AG10803 (cell line): ENCODE measurements around the gene TMEM266.
"Not testable (repeated sequence)": the region's sequence is repeated elsewhere in the genome, so short reads cannot be mapped to it uniquely, and the experiment has no call there.

ENCODE experiments used
- DNase-seq: peaks from one replicate; pipeline ENCODE4 v3.0.0; 2010; ENCODE audit warnings: low read depth
- H3K4me3 ChIP-seq: 2 replicates; pipeline ENCODE4 v1.5.1; 2011; ENCODE audit warnings: mild to moderate bottlenecking, low read length, control low read depth
- TF ChIP-seq, protein P1 (sequence below): conservative IDR thresholded peaks from 2 replicates; pipeline ENCODE4 v1.5.1; 2011; ENCODE audit warnings: mild to moderate bottlenecking, low read length, control low read depth, inconsistent platforms

Gene TMEM266, protein sequence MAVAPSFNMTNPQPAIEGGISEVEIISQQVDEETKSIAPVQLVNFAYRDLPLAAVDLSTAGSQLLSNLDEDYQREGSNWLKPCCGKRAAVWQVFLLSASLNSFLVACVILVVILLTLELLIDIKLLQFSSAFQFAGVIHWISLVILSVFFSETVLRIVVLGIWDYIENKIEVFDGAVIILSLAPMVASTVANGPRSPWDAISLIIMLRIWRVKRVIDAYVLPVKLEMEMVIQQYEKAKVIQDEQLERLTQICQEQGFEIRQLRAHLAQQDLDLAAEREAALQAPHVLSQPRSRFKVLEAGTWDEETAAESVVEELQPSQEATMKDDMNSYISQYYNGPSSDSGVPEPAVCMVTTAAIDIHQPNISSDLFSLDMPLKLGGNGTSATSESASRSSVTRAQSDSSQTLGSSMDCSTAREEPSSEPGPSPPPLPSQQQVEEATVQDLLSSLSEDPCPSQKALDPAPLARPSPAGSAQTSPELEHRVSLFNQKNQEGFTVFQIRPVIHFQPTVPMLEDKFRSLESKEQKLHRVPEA

DNA sequence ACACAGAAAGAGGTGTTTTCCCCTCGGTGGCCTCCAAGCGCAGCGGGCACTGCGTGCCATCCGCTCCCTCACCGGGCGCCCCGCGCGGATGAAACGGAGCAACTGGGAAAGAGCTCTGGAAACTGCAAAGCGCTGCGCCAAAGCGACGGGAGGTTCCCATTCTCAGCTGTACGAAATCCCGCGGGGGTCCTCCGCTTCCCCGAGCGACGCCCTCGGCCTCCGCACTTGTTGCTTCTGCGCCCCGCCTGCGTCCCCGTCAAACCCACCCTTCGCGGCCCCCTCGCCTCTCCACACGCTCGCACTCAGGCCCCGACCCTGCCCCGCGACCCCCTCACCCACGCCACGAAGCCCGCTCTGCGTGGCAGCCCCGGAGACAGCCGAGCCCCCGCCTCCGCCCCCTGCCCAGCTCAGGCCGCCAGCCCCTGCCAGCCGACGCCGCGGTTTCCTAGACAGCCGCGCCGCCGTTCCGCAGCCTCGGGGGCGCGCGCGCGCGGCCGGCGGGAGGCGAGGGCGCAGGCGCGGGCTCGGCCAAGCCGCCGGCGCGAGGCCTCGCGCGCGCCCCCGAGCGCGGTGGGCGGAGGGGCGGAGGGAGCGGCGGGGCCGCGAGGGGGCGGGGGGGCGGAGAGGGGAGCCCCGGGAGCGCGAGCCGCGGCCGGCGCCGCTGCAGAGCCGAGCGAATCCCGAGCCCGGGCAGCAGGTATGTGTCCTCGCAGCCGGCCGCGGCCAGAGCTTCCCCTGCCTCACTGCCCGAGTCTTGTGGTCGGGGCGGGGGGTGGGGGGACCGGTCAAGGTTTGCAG, at the start of gene TMEM266:
Gene TMEM266 (plus strand): TSS at position 666 of the 798 bp plus-strand sequence. CDS start 74,279 bp downstream, outside the sequence.
- DNase-seq, result no peak
- TF ChIP-seq, protein P1, sequence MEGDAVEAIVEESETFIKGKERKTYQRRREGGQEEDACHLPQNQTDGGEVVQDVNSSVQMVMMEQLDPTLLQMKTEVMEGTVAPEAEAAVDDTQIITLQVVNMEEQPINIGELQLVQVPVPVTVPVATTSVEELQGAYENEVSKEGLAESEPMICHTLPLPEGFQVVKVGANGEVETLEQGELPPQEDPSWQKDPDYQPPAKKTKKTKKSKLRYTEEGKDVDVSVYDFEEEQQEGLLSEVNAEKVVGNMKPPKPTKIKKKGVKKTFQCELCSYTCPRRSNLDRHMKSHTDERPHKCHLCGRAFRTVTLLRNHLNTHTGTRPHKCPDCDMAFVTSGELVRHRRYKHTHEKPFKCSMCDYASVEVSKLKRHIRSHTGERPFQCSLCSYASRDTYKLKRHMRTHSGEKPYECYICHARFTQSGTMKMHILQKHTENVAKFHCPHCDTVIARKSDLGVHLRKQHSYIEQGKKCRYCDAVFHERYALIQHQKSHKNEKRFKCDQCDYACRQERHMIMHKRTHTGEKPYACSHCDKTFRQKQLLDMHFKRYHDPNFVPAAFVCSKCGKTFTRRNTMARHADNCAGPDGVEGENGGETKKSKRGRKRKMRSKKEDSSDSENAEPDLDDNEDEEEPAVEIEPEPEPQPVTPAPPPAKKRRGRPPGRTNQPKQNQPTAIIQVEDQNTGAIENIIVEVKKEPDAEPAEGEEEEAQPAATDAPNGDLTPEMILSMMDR, result no peak; the same call in 1 of the 2 replicates
- H3K4me3 ChIP-seq, result peak within 1 kb of the TSS; percentile 57

DNA sequence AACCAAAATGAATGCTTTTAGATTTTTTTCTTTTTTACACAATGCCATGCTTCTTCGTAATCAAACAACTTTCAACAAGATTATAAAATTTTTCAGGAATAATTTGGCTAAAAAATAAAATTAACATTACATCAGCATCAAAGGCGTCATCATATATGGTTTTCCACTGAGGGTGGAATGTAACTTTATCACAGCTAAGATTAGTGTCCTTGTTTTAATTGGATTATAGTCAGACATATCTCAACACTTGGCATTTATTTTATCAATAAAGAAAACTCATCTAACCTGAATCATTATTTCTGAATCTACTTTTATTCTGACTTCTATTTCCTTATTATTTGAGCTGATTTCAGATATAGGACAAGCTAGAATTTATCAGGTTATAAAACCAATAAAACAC, 49.2 kb upstream of the TMEM266 start:
- DNase-seq, result no peak
- TF ChIP-seq, protein P1, result no peak
- H3K4me3 ChIP-seq, result no peak overlapping the region

DNA sequence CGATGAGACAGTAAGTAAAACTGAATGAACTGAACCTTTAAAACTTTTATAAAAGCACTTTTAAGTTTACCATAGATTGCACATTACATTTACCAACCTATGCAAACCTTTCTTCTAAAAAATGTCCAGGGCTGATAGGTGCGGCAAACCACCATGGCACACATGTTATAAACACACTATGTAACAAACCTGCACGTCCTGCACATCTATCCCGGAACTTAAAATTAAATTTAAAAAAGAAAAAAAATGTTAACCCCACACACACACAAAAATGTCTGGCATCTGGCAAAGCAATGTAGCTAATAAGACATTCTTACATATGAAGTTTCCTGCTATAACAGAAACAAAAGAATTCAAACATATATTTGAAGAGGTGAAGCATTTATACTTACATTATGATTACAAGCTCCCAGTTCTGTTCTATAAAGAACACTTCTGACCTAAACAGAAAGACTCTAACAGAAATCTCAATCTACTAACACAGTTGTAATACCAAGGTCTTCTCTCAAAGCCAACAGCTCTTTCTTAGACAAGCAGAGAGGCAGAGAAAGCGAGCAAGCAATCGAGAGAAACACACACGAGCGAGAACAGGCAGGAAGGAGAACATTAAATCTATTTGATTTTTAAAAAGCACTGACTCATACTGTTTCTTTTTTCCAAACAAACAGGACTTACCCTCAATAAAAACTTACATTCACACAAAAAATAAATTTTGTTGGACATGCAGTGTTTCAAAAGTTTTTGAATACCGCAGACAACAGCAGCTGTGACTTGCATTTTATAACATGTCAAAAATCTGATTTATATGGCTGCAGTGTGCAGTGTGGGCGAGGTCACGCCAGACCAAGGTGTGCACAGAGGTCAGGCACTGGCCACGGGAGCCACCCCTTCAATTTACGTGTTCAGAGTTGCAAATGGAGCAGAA, 47.9 kb upstream of the TMEM266 start, which contains the start of gene NRG4:
Gene NRG4 (minus strand): TSS at position 798 of the 925 bp plus-strand sequence. CDS start 1,194 bp downstream, outside the sequence.
- DNase-seq, result peak; percentile 3
- TF ChIP-seq, protein P1, result no peak

DNA sequence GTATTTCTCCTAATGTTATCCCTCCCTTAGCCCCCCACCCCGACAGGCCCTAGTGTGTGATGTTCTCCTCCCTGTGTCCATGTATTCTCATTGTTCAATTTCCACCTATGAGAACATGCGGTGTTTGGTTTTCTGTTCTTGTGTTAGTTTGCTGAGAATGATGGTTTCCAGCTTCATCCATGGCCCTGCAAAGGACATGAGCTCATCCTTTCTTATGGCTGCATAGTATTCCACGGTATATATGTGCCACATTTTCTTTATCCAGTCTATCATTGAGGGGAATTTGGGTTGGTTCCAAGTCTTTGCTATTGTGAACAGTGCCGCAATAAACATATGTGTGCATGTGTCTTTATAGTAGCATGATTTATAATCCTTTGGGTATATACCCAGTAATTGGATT, 46.3 kb upstream of the TMEM266 start:
- not testable (repeated sequence) for DNase-seq, H3K4me3 ChIP-seq

More for the DNA sequence above, 47.9 kb upstream of the TMEM266 start, which contains the start of gene NRG4:
- no peak within 1 kb of the TSS for H3K4me3 ChIP-seq

DNA sequence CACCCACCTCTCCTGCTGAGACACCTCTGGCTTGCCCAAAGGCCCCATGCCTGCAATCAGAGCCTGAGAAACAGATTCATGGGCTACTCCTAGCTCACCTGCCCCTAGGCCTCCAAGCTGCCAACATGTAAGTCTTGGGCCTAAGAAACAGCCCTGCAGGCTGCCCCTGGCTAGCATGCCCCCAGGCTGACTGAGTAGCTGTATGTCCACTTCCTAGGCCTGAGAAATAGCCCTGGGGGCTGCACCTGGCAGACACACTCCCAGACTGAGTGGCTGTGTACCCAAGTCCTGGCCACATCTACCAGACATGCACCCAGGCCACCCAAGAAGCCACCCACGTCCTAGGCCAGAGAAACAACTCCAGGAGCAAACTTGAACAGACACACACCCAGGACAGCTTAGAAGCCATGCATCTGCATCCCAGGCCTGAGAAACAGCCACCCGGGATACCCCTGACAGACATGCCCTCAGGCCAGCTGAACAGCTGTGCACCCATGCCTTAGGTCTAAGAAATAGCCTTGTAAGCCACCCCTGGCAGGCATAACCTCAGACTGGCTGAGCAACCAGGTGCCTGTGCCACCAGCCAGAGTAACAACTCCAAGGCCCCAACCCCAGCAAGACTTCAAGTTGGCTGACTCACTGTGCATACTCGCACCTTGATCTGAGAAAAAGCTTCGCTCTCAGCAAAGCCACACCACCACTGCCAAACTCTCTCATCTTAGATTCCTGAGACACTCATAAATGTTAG, 35.6 kb upstream of the TMEM266 start:
- TF ChIP-seq, protein P1, result no peak
- H3K4me3 ChIP-seq, result no peak overlapping the region
- DNase-seq, result no peak

DNA sequence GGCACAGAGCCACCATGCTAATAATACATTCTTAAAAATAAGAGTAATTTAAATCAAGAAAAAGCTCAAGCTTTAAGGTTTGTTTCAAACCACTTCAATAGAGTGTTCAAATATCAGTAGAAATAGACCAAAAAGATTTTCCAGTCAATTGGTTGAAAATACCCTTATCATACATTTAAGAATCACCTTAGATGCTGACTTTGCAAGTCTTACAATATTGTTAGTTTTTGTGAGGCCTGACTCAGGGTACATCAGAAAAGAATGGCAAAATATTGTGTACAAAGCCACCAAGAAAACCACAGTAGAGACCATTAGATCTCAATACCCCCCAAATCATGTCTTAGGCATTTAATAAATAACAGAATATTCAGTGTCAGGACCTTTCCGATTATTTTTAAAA, 27.7 kb upstream of the TMEM266 start:
- H3K4me3 ChIP-seq, result no peak overlapping the region
- TF ChIP-seq, protein P1, result no peak
- no peak for DNase-seq
